Fibroblast of lung (primary cell): ENCODE measurements around the gene KCTD21. TPM values are rescaled to one million over a fixed set of nuclear protein-coding genes. Genes with fewer than 3 reads are reported as not detected.

Experiments used
- DNase-seq, 2 donors: peaks; one replicate each; pipeline versions ENCODE4 v3.0.0 to v3.0.0-alpha.2; 2010; ENCODE audit warnings: low read depth in 2 of 2
- H2AFZ ChIP-seq: 2 replicates; pipeline ENCODE4 v1.5.1; 2012; ENCODE audit warnings: low read length, control low read depth, inconsistent platforms
- H3K27ac ChIP-seq: 2 replicates; pipeline ENCODE4 v1.5.1; 2011; ENCODE audit warnings: low read length, control low read depth; ENCODE audit not compliant: insufficient read depth
- H3K27me3 ChIP-seq: 2 replicates; pipeline ENCODE4 v1.5.1; 2011; ENCODE audit warnings: mild to moderate bottlenecking, low read length; ENCODE audit not compliant: control insufficient read depth, insufficient read depth
- H3K36me3 ChIP-seq: 2 replicates; pipeline ENCODE4 v1.5.1; 2011; ENCODE audit warnings: low read length; ENCODE audit not compliant: control insufficient read depth, insufficient read depth
- H3K4me1 ChIP-seq: 2 replicates; pipeline ENCODE4 v1.5.1; 2011; ENCODE audit warnings: low read length; ENCODE audit not compliant: control insufficient read depth, insufficient read depth; ENCODE audit errors: extremely low read depth
- H3K4me2 ChIP-seq: 2 replicates; pipeline ENCODE4 v1.5.1; 2011; ENCODE audit warnings: low read length, control low read depth; ENCODE audit not compliant: insufficient read depth; ENCODE audit errors: extremely low read depth
- H3K4me3 ChIP-seq, 4 experiments: fragments of 200-600 bp in 1 of 4; sonication (generic) in 1 of 4; replicated peaks in 1 of 4; 2 replicates each; pipeline ENCODE4 v1.5.1; 2011 to 2016; ENCODE audit warnings: low read length in 4 of 4, low read depth in 3 of 4, mild to moderate bottlenecking in 3 of 4, control low read depth in 2 of 4, inconsistent platforms in 1 of 4, mixed read lengths in 1 of 4; ENCODE audit not compliant: insufficient read depth in 1 of 4; ENCODE audit errors: control extremely low read depth in 1 of 4
- H3K79me2 ChIP-seq: 2 replicates; pipeline ENCODE4 v1.5.1; 2012; ENCODE audit warnings: mild to moderate bottlenecking, low read length, inconsistent platforms; ENCODE audit not compliant: control insufficient read depth, insufficient read depth
- H3K9ac ChIP-seq: 2 replicates; pipeline ENCODE4 v1.5.1; 2011; ENCODE audit warnings: mild to moderate bottlenecking, low read length, control low read depth; ENCODE audit not compliant: insufficient read depth
- H3K9me3 ChIP-seq: 2 replicates; pipeline ENCODE4 v1.5.1; 2012; ENCODE audit warnings: low read depth, low read length; ENCODE audit not compliant: control insufficient read depth, insufficient read depth
- H4K20me1 ChIP-seq: 2 replicates; pipeline ENCODE4 v1.5.1; 2011; ENCODE audit warnings: low read length; ENCODE audit not compliant: control insufficient read depth, insufficient read depth; ENCODE audit errors: extremely low read depth
- EZH2 ChIP-seq: IDR thresholded peaks from 2 replicates; pipeline ENCODE4 v1.5.1; 2012; ENCODE audit warnings: low read length, control low read depth, mild to moderate bottlenecking; ENCODE audit errors: missing control alignments
- polyA plus RNA-seq, 2 donors: library from polyadenylated mRNA; depleted of rRNA in 1 of 2; stranded (reverse) in 1 of 2; unstranded in 1 of 2; fragments of >200 nt; gene quantifications; 2 replicates each; pipeline ENCODE4 v1.2.1, GENCODE V29; 2011 to 2012; ENCODE audit warnings: missing spikeins in 1 of 2
- total RNA-seq: library from RNA; depleted of rRNA; stranded (reverse); fragments of >200 nt; gene quantifications from 2 replicates; pipeline ENCODE4 v1.2.1, GENCODE V29; 2014
- TF ChIP-seq, protein P1 (sequence below), 2 donors: IDR thresholded peaks in 1 of 2; conservative IDR thresholded peaks in 1 of 2; 1 replicate in 1 of 2; 2 replicates in 1 of 2; pipeline ENCODE4 v1.5.1; 2011 to 2012; ENCODE audit warnings: low read length in 2 of 2, control low read depth in 1 of 2, inconsistent platforms in 1 of 2, low read depth in 1 of 2, mild to moderate bottlenecking in 1 of 2

KCTD21 gene
- total and polyA plus RNA-seq, 2 donors (not counting 1 experiment from before 2014, with no cell fraction given), result 8.1 to 15.9 TPM

DNA sequence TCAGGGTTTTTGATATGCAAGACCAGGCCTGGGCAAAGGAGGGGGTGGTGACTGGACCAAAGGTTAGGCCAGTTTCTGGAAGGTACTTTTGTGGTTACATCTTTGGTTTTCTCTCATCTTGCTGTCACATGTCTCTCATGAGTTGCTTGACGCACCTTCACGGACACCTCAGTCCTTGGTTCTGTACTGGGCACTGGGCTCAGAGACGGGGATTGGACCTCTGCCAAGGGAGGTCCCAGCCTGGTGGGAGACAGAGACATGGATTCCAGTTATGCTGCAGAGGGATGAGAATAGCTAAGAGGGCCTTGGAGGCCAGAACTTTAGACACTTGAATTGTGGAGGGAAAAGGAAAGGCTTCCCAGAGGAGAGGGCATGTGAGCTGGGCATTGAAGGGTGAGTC, 1.9 kb upstream of the KCTD21 start:
- H3K4me3 ChIP-seq, result peak overlapping the region in 3 of 4 experiments; percentile 81 to 85 (median 83)
- TF ChIP-seq, protein P1, sequence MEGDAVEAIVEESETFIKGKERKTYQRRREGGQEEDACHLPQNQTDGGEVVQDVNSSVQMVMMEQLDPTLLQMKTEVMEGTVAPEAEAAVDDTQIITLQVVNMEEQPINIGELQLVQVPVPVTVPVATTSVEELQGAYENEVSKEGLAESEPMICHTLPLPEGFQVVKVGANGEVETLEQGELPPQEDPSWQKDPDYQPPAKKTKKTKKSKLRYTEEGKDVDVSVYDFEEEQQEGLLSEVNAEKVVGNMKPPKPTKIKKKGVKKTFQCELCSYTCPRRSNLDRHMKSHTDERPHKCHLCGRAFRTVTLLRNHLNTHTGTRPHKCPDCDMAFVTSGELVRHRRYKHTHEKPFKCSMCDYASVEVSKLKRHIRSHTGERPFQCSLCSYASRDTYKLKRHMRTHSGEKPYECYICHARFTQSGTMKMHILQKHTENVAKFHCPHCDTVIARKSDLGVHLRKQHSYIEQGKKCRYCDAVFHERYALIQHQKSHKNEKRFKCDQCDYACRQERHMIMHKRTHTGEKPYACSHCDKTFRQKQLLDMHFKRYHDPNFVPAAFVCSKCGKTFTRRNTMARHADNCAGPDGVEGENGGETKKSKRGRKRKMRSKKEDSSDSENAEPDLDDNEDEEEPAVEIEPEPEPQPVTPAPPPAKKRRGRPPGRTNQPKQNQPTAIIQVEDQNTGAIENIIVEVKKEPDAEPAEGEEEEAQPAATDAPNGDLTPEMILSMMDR (conservative IDR thresholded peaks at IDR 0.05 in 1 of 2, IDR thresholded peaks at IDR 0.05 in 1 of 2; ENCODE audit: low read depth in 1 of 2, low read length in 2 of 2), result no peak
- TF ChIP-seq EZH2, result no peak

DNA sequence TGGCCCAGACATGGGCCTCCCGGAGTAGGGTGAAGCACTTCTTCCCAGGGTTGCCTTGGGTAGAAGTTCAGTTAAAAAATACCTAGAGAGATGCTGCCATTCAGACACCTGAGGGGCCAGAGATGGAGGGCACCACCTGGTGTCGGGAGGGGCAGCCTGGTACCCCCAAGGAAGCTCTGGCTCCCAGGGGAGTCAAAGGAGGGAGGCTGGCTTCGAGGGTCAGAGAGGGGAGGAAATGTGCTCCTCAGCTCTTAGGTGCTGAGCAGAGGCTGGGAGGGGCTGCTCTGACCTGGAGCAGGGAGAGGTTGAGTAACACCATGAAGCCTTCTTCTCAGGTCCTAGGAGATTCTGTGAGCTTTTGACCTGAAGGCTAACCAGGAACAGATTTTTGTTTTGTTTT, 1.4 kb upstream of the KCTD21 start:
- Histone ChIP-seq H3K9ac (no peak overlapping the region), H3K4me2 (peak overlapping the region; percentile 73), H3K27me3 (no peaks in the 10 kb centered on the region), H3K79me2 (peaks cover 38% of the 10 kb centered on the region), H3K9me3 (no peaks in the 10 kb centered on the region), H3K36me3 (no peaks in the 10 kb centered on the region), H3K4me3 (peak overlapping the region; percentile 81 to 85 (median 83)), H4K20me1 (no peaks in the 10 kb centered on the region), H3K27ac (no peak overlapping the region), H3K4me1 (peaks cover 14% of the 10 kb centered on the region), H2AFZ (no peak overlapping the region)
- no peak for TF ChIP-seq EZH2
- TF ChIP-seq, protein P1 (conservative IDR thresholded peaks at IDR 0.05 in 1 of 2, IDR thresholded peaks at IDR 0.05 in 1 of 2; ENCODE audit: low read depth in 1 of 2, low read length in 2 of 2), result no peak
- DNase-seq, result no peak

More for the DNA sequence above, 1.9 kb upstream of the KCTD21 start:
- Histone ChIP-seq H3K27ac (no peak overlapping the region), H3K79me2 (peaks cover 36% of the 10 kb centered on the region), H2AFZ (no peak overlapping the region), H3K9ac (no peak overlapping the region), H4K20me1 (no peaks in the 10 kb centered on the region), H3K36me3 (no peaks in the 10 kb centered on the region), H3K4me1 (peaks cover 13% of the 10 kb centered on the region), H3K9me3 (no peaks in the 10 kb centered on the region), H3K27me3 (no peaks in the 10 kb centered on the region), H3K4me2 (peak overlapping the region; percentile 78)
- no peak for DNase-seq

DNA sequence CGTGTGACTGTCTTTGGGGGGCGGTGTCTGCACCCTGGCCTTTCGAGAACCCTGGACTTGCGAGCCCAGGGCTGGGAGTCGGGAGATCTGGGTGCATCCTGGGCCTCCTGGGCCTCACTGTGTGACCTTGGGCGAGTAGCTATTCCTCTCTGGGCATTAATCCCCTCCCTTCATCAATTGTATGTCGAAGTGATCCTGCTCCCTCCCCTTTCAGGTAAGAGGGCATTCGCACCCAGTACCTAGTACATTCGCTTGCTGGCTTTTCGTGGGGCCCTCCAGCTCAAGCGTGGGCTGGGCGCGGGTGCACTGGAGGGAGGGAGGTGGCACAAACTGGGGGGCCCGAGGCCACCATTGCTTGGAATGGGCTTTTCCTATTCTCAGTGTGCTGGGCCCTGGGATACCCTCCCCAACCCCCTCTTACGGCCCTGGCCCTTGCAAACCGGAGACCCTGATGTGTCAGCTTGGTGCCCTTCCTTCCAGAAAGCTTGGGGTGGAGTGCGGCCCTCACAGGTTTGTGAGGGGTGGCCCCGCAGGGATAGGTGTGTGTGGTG, 823 bp upstream of the KCTD21 start:
- Histone ChIP-seq H3K27me3 (no peaks in the 10 kb centered on the region), H3K9ac (peak overlapping the region; percentile 69), H4K20me1 (no peaks in the 10 kb centered on the region), H3K79me2 (peaks cover 41% of the 10 kb centered on the region), H3K27ac (peak overlapping the region; percentile 43), H2AFZ (no peak overlapping the region), H3K36me3 (no peaks in the 10 kb centered on the region), H3K4me1 (peaks cover 14% of the 10 kb centered on the region), H3K4me2 (peak overlapping the region; percentile 73), H3K9me3 (no peaks in the 10 kb centered on the region), H3K4me3 (peak overlapping the region; percentile 81 to 85 (median 83))
- no peak for TF ChIP-seq EZH2
- TF ChIP-seq, protein P1 (conservative IDR thresholded peaks at IDR 0.05 in 1 of 2, IDR thresholded peaks at IDR 0.05 in 1 of 2; ENCODE audit: low read depth in 1 of 2, low read length in 2 of 2), result no peak
- no peak for DNase-seq
